HCT116 (cell line): ENCODE results near the gene GAMT. TPM values are rescaled to one million over a fixed set of nuclear protein-coding genes. Genes with fewer than 3 reads are reported as not detected.

Source experiments
- ELF1 ChIP-seq: IDR thresholded peaks from 2 replicates; pipeline ENCODE4 v1.6.1; 2012; ENCODE audit warnings: low read depth, borderline replicate concordance
- FOSL1 ChIP-seq: IDR thresholded peaks from 2 replicates; pipeline ENCODE4 v1.6.1; 2012; ENCODE audit warnings: low read depth
- total RNA-seq: library from RNA; stranded (reverse); gene quantifications from one replicate; pipeline ENCODE4 v1.2.1, GENCODE V29; 2021; ENCODE audit not compliant: unreplicated experiment
- TF ChIP-seq, protein P1 (sequence below): IDR thresholded peaks from 2 replicates; pipeline ENCODE4 v1.6.1; 2012; ENCODE audit warnings: low read depth
- TF ChIP-seq, protein P2 (sequence below): IDR thresholded peaks from 2 replicates; pipeline ENCODE4 v1.6.1; 2011; ENCODE audit warnings: mild to moderate bottlenecking, low read length, moderate library complexity; ENCODE audit not compliant: insufficient replicate concordance; ENCODE audit errors: extremely low read depth

GAMT gene
- total RNA-seq, 1 experiment from 2014 or later, result 102 TPM

DNA sequence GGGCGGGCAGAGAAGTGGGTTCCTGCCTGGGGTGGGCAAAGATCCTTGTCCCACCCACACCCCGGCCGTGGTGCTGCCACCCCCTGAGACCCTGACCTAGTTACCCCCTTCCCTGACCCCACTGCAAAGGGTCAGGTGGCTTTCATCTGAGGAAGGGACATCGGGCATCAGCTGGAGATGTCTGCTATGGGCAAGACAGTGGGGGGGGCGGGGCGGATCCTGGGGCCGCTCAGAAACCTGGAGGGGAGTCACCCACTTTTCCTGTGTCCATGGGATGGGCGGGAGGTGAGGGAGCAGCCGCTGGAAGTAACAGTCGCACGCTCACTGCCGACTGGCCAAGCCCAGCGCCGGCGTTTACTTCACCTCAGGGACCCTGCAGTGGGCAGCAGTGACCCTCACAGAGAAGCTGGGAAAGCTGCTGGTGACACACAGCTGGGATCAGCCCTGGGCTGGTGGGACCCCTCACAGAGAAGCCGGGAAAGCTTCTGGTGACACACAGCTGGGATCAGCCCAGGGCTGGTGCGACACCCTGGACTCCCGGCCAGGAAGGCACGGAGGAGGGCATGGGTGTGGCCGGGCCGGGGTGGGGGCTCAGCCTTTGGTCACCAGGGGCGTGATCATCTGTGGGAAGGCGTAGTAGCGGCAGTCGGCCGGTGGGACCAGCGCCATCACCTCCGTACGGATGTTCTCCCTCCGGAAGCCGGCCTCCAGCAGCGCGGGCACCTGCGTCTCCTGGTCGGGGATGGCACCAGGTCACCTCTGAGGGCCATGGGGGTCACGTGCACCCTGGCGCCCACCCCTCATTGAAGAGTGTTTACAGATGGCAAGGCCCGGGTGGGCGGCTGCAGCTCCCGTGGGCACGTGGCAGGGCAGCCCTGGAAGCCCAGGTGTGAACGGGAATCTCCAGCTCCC is 4.3 kb downstream of the GAMT start (continued):
- TF ChIP-seq, protein P1, sequence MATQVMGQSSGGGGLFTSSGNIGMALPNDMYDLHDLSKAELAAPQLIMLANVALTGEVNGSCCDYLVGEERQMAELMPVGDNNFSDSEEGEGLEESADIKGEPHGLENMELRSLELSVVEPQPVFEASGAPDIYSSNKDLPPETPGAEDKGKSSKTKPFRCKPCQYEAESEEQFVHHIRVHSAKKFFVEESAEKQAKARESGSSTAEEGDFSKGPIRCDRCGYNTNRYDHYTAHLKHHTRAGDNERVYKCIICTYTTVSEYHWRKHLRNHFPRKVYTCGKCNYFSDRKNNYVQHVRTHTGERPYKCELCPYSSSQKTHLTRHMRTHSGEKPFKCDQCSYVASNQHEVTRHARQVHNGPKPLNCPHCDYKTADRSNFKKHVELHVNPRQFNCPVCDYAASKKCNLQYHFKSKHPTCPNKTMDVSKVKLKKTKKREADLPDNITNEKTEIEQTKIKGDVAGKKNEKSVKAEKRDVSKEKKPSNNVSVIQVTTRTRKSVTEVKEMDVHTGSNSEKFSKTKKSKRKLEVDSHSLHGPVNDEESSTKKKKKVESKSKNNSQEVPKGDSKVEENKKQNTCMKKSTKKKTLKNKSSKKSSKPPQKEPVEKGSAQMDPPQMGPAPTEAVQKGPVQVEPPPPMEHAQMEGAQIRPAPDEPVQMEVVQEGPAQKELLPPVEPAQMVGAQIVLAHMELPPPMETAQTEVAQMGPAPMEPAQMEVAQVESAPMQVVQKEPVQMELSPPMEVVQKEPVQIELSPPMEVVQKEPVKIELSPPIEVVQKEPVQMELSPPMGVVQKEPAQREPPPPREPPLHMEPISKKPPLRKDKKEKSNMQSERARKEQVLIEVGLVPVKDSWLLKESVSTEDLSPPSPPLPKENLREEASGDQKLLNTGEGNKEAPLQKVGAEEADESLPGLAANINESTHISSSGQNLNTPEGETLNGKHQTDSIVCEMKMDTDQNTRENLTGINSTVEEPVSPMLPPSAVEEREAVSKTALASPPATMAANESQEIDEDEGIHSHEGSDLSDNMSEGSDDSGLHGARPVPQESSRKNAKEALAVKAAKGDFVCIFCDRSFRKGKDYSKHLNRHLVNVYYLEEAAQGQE, result no peak
- no peak for TF ChIP-seq ELF1
- TF ChIP-seq, protein P2, sequence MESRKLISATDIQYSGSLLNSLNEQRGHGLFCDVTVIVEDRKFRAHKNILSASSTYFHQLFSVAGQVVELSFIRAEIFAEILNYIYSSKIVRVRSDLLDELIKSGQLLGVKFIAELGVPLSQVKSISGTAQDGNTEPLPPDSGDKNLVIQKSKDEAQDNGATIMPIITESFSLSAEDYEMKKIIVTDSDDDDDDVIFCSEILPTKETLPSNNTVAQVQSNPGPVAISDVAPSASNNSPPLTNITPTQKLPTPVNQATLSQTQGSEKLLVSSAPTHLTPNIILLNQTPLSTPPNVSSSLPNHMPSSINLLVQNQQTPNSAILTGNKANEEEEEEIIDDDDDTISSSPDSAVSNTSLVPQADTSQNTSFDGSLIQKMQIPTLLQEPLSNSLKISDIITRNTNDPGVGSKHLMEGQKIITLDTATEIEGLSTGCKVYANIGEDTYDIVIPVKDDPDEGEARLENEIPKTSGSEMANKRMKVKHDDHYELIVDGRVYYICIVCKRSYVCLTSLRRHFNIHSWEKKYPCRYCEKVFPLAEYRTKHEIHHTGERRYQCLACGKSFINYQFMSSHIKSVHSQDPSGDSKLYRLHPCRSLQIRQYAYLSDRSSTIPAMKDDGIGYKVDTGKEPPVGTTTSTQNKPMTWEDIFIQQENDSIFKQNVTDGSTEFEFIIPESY, result no peak
- no peak for TF ChIP-seq FOSL1
